ENCODE results near the gene SV2A.

DNA sequence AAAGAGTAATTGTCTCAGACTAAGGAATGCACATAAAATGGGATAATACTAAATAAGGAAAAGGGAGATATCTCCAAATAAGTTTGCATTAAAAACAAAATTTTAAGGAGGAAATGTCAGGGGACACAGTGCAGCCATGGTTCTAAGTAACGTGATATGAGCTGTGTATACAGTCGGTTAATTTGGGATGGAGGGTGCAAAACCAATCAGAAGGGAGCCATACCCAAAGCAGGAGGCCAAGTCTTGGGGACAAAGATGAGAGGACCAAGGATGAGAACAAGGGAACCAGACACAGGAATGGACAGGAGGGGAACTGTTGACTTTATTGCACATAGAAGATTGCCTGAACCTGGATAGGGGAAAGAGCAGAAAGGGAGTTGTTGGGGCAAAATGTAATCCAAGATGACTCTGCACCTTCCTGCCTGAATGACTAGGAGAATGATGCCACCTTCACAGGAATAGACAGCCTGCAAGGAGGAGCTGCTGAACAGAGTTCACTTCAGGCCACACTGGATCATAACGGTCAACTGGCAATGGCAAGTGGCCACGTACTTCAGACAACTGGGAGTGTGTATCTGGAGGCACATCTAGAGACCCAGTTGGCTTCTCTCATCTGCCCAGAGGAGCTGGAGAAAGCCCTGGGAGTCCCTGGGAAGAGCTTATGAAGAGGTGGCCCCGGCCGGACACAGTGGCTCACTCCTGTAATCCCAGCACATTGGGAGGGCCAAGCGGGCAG is 40.3 kb downstream of the SV2A start:
- TF ChIP-seq, protein P1, sequence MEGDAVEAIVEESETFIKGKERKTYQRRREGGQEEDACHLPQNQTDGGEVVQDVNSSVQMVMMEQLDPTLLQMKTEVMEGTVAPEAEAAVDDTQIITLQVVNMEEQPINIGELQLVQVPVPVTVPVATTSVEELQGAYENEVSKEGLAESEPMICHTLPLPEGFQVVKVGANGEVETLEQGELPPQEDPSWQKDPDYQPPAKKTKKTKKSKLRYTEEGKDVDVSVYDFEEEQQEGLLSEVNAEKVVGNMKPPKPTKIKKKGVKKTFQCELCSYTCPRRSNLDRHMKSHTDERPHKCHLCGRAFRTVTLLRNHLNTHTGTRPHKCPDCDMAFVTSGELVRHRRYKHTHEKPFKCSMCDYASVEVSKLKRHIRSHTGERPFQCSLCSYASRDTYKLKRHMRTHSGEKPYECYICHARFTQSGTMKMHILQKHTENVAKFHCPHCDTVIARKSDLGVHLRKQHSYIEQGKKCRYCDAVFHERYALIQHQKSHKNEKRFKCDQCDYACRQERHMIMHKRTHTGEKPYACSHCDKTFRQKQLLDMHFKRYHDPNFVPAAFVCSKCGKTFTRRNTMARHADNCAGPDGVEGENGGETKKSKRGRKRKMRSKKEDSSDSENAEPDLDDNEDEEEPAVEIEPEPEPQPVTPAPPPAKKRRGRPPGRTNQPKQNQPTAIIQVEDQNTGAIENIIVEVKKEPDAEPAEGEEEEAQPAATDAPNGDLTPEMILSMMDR (IDR thresholded peaks at IDR 0.05) = no peak
- TF ChIP-seq POLR2A (IDR thresholded peaks at IDR 0.05) (no peak), EP300 (IDR thresholded peaks at IDR 0.05) (no peak)

Data from gastroesophageal sphincter (tissue), 3 donors.